ENCODE data around the gene RTN4RL2. TPM values are rescaled to one million over a fixed set of nuclear protein-coding genes. Genes with fewer than 3 reads are reported as not detected.
A peak's percentile ranks its signal among the peaks of the same experiment; 100 is the strongest.

RTN4RL2 gene
- total and polyA plus RNA-seq, 9 of the 15 experiments (the other 6 are each of a cell fraction or from before 2014, with no cell fraction given): 0.06 to 1.9 (median 0.34) TPM; not detected in 4

DNA sequence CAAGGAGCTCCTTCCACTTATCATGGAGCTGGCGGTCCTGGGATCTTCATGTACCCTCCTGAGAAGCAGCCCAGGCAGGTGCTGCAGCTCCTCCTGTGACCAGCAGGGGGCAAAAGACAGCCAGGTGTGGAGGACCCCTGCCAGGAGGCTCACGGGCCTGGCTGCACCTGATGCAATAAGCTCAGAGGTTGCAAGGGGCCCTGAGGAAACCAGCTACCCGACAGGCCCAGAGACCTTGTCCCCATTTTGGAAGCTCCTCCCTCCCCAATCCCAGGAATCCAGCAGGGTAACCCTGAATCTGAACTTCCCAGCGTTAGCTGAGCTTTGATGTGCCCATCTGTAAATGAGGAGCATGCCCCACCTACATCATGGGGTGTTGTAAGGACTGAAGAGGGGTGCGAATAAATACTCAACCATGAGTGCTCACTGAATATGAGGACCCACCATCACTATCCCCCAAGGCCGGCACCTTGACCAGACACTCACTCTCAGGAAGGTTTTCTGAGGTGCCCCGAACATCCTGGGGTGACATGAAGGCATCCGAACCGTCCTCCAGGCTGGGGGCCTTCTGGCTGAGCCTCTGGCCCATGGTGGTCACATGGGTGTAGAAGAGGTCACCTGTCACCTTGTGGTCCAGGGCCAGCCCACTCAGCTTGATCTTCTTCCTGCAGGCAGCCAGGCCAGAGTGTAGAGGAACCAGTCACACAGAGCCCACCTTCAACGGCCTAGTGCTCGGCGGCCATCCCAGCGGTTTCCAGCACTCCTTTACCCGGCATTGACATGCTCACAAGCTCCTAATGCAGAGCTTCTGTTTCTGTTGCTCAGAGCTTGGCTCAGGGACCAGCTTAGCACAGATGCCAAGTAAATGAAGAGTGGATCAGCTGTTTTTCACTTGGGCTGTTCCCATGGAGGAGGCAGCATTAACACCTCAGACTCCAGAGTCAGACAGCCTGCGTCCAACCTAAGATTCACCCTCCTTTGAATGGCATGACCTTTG, 33.5 kb downstream of the RTN4RL2 start (continued):
- TF ChIP-seq, protein P1, sequence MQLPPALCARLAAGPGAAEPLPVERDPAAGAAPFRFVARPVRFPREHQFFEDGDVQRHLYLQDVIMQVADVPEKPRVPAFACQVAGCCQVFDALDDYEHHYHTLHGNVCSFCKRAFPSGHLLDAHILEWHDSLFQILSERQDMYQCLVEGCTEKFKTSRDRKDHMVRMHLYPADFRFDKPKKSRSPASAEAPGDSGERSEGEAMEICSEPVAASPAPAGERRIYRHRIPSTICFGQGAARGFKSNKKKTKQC (CRISPR knock-in tag; IDR thresholded peaks at IDR 0.05): no peak
- TF ChIP-seq ZFP30 (CRISPR knock-in tag; IDR thresholded peaks at IDR 0.05; ENCODE audit: borderline replicate concordance): no peak
- peak; percentile 83 for TF ChIP-seq BACH1 (tag; IDR thresholded peaks at IDR 0.05)
- no peak for TF ChIP-seq HNRNPK (IDR thresholded peaks at IDR 0.05; ENCODE audit: low read depth, low read length, poor library complexity, severe bottlenecking)
- no peak for TF ChIP-seq ATF1 (CRISPR knock-in tag; IDR thresholded peaks at IDR 0.05)
- TF ChIP-seq ATF1 (tag; IDR thresholded peaks at IDR 0.05): peak; percentile 30; the same call in 1 of the 2 replicates
- no peak for TF ChIP-seq SIN3A (IDR thresholded peaks at IDR 0.05; ENCODE audit: borderline replicate concordance in 2 of 2, control insufficient read depth in 1 of 2, low read depth in 2 of 2, low read length in 2 of 2)
- TF ChIP-seq, protein P2, sequence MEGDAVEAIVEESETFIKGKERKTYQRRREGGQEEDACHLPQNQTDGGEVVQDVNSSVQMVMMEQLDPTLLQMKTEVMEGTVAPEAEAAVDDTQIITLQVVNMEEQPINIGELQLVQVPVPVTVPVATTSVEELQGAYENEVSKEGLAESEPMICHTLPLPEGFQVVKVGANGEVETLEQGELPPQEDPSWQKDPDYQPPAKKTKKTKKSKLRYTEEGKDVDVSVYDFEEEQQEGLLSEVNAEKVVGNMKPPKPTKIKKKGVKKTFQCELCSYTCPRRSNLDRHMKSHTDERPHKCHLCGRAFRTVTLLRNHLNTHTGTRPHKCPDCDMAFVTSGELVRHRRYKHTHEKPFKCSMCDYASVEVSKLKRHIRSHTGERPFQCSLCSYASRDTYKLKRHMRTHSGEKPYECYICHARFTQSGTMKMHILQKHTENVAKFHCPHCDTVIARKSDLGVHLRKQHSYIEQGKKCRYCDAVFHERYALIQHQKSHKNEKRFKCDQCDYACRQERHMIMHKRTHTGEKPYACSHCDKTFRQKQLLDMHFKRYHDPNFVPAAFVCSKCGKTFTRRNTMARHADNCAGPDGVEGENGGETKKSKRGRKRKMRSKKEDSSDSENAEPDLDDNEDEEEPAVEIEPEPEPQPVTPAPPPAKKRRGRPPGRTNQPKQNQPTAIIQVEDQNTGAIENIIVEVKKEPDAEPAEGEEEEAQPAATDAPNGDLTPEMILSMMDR (IDR thresholded peaks at IDR 0.05 in 2 of 3, conservative IDR thresholded peaks at IDR 0.05 in 1 of 3; ENCODE audit: insufficient read depth in 2 of 3, low read depth in 1 of 3, low read length in 3 of 3): peak; percentile 78 to 98 (median 80)
- TF ChIP-seq, protein P3, sequence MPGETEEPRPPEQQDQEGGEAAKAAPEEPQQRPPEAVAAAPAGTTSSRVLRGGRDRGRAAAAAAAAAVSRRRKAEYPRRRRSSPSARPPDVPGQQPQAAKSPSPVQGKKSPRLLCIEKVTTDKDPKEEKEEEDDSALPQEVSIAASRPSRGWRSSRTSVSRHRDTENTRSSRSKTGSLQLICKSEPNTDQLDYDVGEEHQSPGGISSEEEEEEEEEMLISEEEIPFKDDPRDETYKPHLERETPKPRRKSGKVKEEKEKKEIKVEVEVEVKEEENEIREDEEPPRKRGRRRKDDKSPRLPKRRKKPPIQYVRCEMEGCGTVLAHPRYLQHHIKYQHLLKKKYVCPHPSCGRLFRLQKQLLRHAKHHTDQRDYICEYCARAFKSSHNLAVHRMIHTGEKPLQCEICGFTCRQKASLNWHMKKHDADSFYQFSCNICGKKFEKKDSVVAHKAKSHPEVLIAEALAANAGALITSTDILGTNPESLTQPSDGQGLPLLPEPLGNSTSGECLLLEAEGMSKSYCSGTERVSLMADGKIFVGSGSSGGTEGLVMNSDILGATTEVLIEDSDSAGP (CRISPR knock-in tag; IDR thresholded peaks at IDR 0.05): no peak
- TF ChIP-seq NR2C2 (CRISPR knock-in tag; IDR thresholded peaks at IDR 0.05): no peak
- peak; percentile 48; the same call in 1 of the 2 replicates for TF ChIP-seq NR2C2 (tag; IDR thresholded peaks at IDR 0.05)
- 0 out of 2 replicates have a peak, but pooled peaks have one; percentile 24 for TF ChIP-seq ZNF239 (CRISPR knock-in tag; IDR thresholded peaks at IDR 0.05)
- TF ChIP-seq CSDE1 (IDR thresholded peaks at IDR 0.05): no peak
- peak; percentile 73 for TF ChIP-seq CEBPB (tag; IDR thresholded peaks at IDR 0.05)
- TF ChIP-seq PRPF4 (IDR thresholded peaks at IDR 0.05; ENCODE audit: insufficient read depth, low read depth, low read length, poor library complexity, severe bottlenecking): no peak
- TF ChIP-seq SRF (CRISPR knock-in tag; IDR thresholded peaks at IDR 0.05): 0 out of 4 replicates have a peak, but pooled peaks of 1 of the 2 experiments have one; percentile 26
- TF ChIP-seq ZNF75A (CRISPR knock-in tag; IDR thresholded peaks at IDR 0.05): no peak
- TF ChIP-seq HDAC2 (IDR thresholded peaks at IDR 0.05): 0 out of 2 replicates have a peak, but pooled peaks have one; percentile 37
- TF ChIP-seq HSF4 (CRISPR knock-in tag; IDR thresholded peaks at IDR 0.05; ENCODE audit: borderline replicate concordance): peak; percentile 62; the same call in 1 of the 2 replicates
- TF ChIP-seq, protein P4, sequence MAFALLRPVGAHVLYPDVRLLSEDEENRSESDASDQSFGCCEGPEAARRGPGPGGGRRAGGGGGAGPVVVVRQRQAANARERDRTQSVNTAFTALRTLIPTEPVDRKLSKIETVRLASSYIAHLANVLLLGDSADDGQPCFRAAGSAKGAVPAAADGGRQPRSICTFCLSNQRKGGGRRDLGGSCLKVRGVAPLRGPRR (CRISPR knock-in tag; IDR thresholded peaks at IDR 0.05): peak; percentile 91
